ENCODE measurements around the gene FTO. TPM values are rescaled to one million over a fixed set of nuclear protein-coding genes. Genes with fewer than 3 reads are reported as not detected.
A peak's percentile ranks its signal among the peaks of the same experiment; 100 is the strongest.

The FTO gene
- total and polyA plus RNA-seq, 2 of the 13 experiments (the other 11 are each of a cell fraction or from before 2014, with no cell fraction given), result 41.6 to 55.8 TPM

DNA sequence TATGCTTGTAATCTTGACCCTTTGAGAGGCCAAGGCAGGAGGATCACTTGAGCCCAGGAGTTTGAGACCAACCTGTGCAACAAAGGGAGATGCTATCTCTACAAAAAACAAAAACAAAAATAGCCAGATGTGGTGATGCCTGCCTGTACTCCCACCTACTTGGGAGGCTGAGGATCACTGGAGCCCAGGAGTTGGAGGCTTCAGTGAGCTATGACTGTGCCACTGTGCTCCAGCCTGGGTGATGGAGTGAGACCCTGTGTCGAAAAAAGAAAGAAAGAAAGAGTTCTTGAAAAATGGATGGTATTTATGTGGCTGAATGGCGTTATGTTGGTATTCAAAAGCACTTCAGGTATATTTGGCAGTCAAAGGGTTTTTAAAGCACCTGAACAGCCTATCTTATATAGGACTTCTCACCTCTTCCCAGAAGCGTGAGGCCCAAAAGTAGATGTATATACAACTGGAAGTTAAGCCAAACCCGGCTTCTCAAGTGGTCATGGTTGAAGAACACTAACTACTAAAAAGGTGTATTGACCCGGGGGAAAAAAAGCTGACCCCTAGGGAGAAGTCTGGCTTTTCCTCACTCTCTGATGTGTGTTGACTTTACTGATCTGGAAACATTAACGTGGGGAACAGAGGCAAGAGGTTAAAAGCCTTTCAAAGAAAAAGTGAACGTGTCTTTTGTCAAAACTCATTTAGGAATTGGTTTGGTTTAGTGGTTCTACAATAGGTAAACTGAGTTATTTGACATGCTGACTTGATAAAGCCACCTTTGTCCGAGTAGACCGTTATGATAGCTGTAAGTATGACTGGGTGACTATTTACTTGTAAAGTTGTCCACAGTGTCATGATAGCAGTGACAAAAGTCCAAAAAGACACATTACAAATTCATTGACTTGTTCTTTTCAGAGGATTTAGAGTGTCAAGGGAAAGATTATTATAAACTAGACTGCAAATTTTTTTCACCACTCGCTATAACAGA is 399.2 kb downstream of the FTO start (continued):
- TF ChIP-seq CHD4 (IDR thresholded peaks at IDR 0.05; ENCODE audit: borderline replicate concordance, low read length) (peak; percentile 61; the same call in 1 of the 2 replicates), ZNF564 (CRISPR knock-in tag; IDR thresholded peaks at IDR 0.05) (no peak), ZNF619 (CRISPR knock-in tag; IDR thresholded peaks at IDR 0.05) (no peak), RFX1 (IDR thresholded peaks at IDR 0.05) (no peak), KDM5A (IDR thresholded peaks at IDR 0.05; ENCODE audit: borderline replicate concordance, low read length) (no peak), NR2C2 (CRISPR knock-in tag; IDR thresholded peaks at IDR 0.05; ENCODE audit: borderline replicate concordance) (peak; percentile 57), ZBTB7B (CRISPR knock-in tag; IDR thresholded peaks at IDR 0.05) (peak; percentile 80), PTBP1 (IDR thresholded peaks at IDR 0.05; ENCODE audit: low read depth, low read length, poor library complexity, severe bottlenecking) (no peak), ZNF746 (CRISPR knock-in tag; IDR thresholded peaks at IDR 0.05) (0 out of 2 replicates have a peak, but pooled peaks have one; percentile 42), ZNF839 (CRISPR knock-in tag; IDR thresholded peaks at IDR 0.05; ENCODE audit: borderline replicate concordance) (no peak), JARID2 (CRISPR knock-in tag; IDR thresholded peaks at IDR 0.05; ENCODE audit: insufficient replicate concordance) (no peak), XRCC5 (optimal IDR thresholded peaks at IDR 0.05; ENCODE audit: low read length) (peak; percentile 31), ZNF790 (CRISPR knock-in tag; IDR thresholded peaks at IDR 0.05; ENCODE audit: borderline replicate concordance) (0 out of 2 replicates have a peak, but pooled peaks have one; percentile 59), ZNF543 (CRISPR knock-in tag; IDR thresholded peaks at IDR 0.05) (0 out of 2 replicates have a peak, but pooled peaks have one; percentile 20), MXD4 (CRISPR knock-in tag; IDR thresholded peaks at IDR 0.05) (peak; percentile 58; the same call in 1 of the 2 replicates), GABPA (IDR thresholded peaks at IDR 0.05; ENCODE audit: low read depth, low read length) (no peak), GABPA (CRISPR knock-in tag; IDR thresholded peaks at IDR 0.05; ENCODE audit: low read depth) (no peak), RAD51 (IDR thresholded peaks at IDR 0.05; ENCODE audit: borderline replicate concordance) (no peak), SP1 (IDR thresholded peaks at IDR 0.05) (no peak), SP1 (CRISPR knock-in tag; IDR thresholded peaks at IDR 0.05) (no peak), PHB2 (IDR thresholded peaks at IDR 0.05; ENCODE audit: partially characterized antibody) (no peak)
- TF ChIP-seq, protein P1, sequence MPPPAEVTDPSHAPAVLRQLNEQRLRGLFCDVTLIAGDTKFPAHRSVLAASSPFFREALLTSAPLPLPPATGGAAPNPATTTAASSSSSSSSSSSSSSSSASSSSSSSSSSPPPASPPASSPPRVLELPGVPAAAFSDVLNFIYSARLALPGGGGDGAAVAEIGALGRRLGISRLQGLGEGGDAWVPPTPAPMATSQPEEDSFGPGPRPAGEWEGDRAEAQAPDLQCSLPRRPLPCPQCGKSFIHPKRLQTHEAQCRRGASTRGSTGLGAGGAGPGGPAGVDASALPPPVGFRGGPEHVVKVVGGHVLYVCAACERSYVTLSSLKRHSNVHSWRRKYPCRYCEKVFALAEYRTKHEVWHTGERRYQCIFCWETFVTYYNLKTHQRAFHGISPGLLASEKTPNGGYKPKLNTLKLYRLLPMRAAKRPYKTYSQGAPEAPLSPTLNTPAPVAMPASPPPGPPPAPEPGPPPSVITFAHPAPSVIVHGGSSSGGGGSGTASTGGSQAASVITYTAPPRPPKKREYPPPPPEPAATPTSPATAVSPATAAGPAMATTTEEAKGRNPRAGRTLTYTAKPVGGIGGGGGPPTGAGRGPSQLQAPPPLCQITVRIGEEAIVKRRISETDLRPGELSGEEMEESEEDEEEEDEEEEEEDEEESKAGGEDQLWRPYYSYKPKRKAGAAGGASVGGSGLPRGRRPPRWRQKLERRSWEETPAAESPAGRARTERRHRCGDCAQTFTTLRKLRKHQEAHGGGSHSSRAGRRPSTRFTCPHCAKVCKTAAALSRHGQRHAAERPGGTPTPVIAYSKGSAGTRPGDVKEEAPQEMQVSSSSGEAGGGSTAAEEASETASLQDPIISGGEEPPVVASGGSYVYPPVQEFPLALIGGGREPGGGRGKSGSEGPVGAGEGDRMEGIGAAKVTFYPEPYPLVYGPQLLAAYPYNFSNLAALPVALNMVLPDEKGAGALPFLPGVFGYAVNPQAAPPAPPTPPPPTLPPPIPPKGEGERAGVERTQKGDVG (CRISPR knock-in tag; IDR thresholded peaks at IDR 0.05; ENCODE audit: borderline replicate concordance), result no peak
- TF ChIP-seq, protein P2, sequence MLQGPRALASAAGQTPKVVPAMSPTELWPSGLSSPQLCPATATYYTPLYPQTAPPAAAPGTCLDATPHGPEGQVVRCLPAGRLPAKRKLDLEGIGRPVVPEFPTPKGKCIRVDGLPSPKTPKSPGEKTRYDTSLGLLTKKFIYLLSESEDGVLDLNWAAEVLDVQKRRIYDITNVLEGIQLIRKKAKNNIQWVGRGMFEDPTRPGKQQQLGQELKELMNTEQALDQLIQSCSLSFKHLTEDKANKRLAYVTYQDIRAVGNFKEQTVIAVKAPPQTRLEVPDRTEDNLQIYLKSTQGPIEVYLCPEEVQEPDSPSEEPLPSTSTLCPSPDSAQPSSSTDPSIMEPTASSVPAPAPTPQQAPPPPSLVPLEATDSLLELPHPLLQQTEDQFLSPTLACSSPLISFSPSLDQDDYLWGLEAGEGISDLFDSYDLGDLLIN (CRISPR knock-in tag; IDR thresholded peaks at IDR 0.05; ENCODE audit: borderline replicate concordance), result no peak
- TF ChIP-seq, protein P3, sequence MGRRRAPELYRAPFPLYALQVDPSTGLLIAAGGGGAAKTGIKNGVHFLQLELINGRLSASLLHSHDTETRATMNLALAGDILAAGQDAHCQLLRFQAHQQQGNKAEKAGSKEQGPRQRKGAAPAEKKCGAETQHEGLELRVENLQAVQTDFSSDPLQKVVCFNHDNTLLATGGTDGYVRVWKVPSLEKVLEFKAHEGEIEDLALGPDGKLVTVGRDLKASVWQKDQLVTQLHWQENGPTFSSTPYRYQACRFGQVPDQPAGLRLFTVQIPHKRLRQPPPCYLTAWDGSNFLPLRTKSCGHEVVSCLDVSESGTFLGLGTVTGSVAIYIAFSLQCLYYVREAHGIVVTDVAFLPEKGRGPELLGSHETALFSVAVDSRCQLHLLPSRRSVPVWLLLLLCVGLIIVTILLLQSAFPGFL (CRISPR knock-in tag; IDR thresholded peaks at IDR 0.05), result no peak
- TF ChIP-seq, protein P4, sequence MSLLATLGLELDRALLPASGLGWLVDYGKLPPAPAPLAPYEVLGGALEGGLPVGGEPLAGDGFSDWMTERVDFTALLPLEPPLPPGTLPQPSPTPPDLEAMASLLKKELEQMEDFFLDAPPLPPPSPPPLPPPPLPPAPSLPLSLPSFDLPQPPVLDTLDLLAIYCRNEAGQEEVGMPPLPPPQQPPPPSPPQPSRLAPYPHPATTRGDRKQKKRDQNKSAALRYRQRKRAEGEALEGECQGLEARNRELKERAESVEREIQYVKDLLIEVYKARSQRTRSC (CRISPR knock-in tag; IDR thresholded peaks at IDR 0.05; ENCODE audit: low read depth), result no peak
